Measurements from ENCODE around the gene KLK8.

The KLK8 gene

GRCh38 chr19:50959731-50960500 lies 41.5 kb downstream of the KLK8 start:
- no peak for TF ChIP-seq CTCF (IDR thresholded peaks at IDR 0.05; ENCODE audit: low read depth, low read length)
- Histone ChIP-seq H3K36me3 (no peaks in the 10 kb centered on the region), H3K4me1 (no peaks in the 10 kb centered on the region), H3K4me3 (ENCODE audit: low read depth, low read length) (no peak overlapping the region), H3K9me3 (no peaks in the 10 kb centered on the region), H3K27me3 (peaks cover 28% of the 10 kb centered on the region)
- no peak for DNase-seq

- TF ChIP-seq CTCF (IDR thresholded peaks at IDR 0.05; ENCODE audit: low read depth, low read length), result no peak
- DNase-seq, result no peak
- H3K9me3 ChIP-seq, result no peaks in the 10 kb centered on the region
- peaks cover 32% of the 10 kb centered on the region for H3K27me3 ChIP-seq
- H3K4me3 ChIP-seq (ENCODE audit: low read depth, low read length), result no peak overlapping the region
- no peaks in the 10 kb centered on the region for H3K4me1 ChIP-seq
- H3K36me3 ChIP-seq, result no peaks in the 10 kb centered on the region
Measured at GRCh38 chr19:50957587-50957986, 43.8 kb downstream of the KLK8 start.

- no peak within 1 kb of the TSS for H3K4me3 ChIP-seq (ENCODE audit: low read depth, low read length)
- H3K27me3 ChIP-seq, result peaks cover 26% of the 10 kb centered on the region
- DNase-seq, result no peak
- no peaks in the 10 kb centered on the region for H3K36me3 ChIP-seq
- TF ChIP-seq CTCF (IDR thresholded peaks at IDR 0.05; ENCODE audit: low read depth, low read length), result no peak
- no peaks in the 10 kb centered on the region for H3K9me3 ChIP-seq
- H3K4me1 ChIP-seq, result no peaks in the 10 kb centered on the region
Measured at GRCh38 chr19:50952910-50953309, 48.5 kb downstream of the KLK8 start, which contains the start of gene KLK5. TSS of gene KLK5 (minus strand) at chr19:50953038. CDS start at chr19:50952657, 381 bp downstream.

GRCh38 chr19:50949861-50950260 lies 51.5 kb downstream of the KLK8 start:
- Histone ChIP-seq H3K4me3 (ENCODE audit: low read depth, low read length) (no peak overlapping the region), H3K36me3 (no peaks in the 10 kb centered on the region), H3K4me1 (no peaks in the 10 kb centered on the region), H3K9me3 (no peaks in the 10 kb centered on the region), H3K27me3 (peaks cover 4% of the 10 kb centered on the region; the same call in 1 of the 2 replicates)
- TF ChIP-seq CTCF (IDR thresholded peaks at IDR 0.05; ENCODE audit: low read depth, low read length), result no peak
- no peak for DNase-seq

- no peaks in the 10 kb centered on the region for H3K27me3 ChIP-seq
- no peaks in the 10 kb centered on the region for H3K9me3 ChIP-seq
- no peaks in the 10 kb centered on the region for H3K4me1 ChIP-seq
- no peaks in the 10 kb centered on the region for H3K36me3 ChIP-seq
- DNase-seq, result no peak
- no peak for TF ChIP-seq CTCF (IDR thresholded peaks at IDR 0.05; ENCODE audit: low read depth, low read length)
- H3K4me3 ChIP-seq (ENCODE audit: low read depth, low read length), result no peak overlapping the region
Measured at GRCh38 chr19:50947123-50947522, 54.3 kb downstream of the KLK8 start.

All from BE2C (cell line).